OCI-M1 (cell line): ENCODE results near the gene RASGRP1.

Experiments used
- DNase-seq: peaks from one replicate; lab custom pipeline; 2025; lab: John Stamatoyannopoulos, UW

Gene RASGRP1

DNA sequence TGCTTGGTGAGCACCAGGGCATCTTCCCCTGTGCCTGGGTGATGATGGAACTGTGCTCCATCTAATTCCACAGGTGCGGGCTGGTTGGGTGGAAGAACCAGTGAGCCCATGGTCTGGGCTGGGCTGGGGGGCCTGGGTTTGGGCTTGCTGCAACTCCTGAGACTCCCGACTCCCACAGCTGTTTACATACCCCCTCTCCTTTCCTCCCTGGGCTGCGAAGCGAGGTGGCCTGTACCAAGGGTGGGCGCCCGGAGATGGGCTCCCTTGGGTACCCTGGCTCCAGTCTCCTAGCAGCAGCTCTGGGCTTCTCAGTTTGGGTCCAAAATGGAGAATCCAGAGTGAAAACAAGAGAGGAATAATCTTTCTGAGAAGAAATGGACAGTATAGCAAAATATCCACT is 105.1 kb downstream of the RASGRP1 start:
- DNase-seq = no peak

DNA sequence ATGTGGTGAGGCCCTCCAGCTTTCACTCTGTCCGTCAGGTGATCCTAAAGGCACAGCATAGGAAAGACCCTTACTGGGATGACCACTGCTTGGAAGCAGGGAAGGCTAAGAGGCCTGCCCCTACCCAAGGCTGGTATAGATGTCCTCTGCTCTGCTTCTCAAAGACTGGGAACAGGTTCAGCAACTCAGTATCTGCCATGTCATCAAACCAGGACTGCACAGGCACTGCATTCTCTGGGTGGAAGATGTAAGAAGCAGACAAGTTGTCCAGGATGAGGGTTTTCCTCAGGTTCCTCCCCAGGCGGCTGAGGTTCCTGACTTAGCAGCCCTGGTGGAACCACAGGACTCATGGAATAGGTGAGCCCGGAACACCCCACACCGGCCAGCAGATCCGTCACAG is 106.0 kb downstream of the RASGRP1 start:
- DNase-seq = no peak

DNA sequence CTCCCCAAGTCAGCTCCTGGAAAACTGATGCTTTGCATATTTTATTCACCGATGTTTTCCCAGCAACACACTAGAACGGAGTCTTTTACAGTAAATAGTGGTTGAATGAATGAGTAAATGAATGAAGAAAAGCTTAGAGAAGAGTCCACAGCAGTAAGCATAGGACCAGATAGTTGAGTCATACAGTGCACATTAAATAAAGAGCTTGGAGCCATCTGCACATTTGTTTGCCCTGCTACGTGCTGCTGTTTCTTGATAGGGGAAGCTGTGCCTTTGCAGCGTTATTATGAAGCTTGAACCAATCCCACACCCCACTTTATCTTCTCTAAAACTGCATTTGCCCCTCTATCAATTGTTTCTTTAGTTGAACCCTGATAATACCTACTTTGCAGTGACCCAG is 109.5 kb downstream of the RASGRP1 start:
- DNase-seq = peak; percentile 17

DNA sequence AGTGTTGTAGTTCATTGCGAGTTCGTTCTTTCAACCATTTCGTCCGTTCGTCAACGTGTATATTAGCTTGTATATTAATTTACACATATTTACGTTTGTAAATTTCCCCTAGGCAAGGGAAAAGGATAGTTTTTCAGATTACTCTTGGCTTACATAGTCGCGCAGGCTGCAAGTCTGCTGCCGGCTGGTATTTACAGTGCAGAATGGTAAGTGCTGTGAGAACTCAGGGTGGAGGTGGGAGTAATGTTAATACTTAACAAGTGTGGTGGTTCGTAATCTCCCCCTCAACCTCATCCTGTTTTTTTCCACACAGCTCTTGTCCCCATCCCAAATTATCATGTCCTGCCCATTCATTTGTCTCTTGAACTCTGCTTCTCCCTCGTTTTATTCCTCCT is 109.9 kb downstream of the RASGRP1 start:
- DNase-seq = no peak

DNA sequence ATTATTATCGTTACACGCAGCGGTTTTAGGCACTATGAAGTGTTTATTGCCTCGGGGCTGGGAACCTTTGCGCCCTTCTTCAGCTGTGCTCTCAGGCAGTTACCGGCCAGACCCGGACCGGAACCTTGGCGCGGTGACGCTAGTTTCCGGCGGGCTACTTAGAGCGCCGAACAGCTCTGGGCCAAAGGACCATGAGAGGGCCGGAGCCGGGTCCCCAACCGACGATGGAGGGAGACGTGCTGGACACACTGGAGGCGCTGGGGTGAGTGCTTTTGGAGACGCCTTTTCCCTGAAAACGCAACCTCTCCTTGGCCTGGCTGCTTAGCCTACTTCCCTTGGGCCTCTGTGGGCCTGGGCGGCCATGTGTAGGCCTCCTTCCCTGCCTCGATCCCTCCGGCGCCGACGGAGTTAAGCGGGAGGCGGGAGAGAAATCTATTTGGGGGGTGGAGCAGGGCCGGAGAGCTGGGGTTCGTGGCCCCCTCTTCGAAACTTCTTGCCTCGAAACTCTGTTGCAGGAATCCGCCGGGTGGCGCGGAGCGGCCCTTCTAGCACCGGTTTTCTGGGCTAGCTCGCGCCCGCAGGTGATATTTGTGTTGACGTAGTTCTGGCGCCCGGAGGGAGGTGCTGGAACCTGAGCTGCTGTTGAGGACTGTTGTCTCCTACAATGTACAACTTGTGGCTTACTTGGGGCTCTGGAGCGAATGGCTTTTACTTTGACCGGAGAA is 110.5 kb downstream of the RASGRP1 start, which contains the start of gene FAM98B:
Gene FAM98B (plus strand): TSS at position 157 of the 725 bp plus-strand sequence. CDS start 35 bp downstream, at position 192.
- DNase-seq = peak; percentile 95

DNA sequence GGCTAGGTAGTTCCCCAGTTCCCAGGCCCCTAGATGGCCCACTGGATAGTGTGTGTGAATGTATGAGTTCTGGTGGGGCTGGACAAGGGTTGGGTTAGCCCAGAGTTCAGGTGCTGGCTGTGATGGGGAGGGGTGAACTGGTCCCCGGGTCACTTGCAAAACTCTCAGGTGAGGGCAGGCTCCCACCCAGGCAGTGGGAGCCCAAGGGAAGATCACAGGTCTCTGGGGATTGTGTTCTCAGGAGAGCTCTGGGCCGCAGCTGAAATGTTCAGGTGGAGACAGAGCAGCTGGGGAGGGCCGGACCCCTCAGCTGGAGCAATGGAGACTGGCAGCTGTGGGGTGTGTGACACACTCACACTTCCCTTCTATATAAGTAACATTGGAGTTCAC is 123.5 kb downstream of the RASGRP1 start:
- DNase-seq = no peak

DNA sequence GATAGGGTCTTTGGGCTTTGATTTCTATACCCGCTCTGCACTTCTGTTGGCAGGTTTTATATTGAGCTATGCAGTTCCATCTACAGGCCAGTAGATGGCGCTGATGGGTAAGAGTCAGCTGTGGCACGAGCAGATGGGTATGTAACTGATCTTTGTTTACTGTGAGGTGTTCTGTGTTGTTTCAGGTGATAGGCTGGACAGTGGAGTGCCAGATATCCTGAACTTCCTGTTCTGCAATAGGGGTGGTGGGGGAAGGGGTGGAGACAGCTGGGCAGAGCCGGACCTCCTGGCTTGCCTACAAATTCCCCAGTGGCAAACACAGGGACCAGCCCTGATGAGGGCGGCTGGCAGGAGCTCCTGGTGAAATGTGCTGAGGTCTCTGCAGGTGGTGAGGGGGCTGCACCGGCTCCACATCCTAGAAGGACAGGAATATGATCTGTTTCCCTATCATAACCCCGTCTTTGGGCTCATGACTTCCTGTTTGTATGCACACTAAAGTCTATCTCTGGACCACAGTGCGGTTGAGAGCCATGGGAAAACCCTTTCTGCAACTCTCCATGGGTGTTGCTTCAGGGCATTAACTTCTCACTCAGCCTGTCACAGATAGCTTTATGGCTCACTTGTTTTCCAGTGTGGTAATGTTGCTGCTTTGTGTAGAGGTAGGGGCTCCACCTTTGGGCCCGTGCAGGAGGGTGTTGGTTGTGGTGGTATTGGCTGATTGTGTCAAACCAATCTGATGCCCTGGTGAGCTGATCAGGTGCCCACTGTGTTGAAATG is 124.1 kb downstream of the RASGRP1 start:
- DNase-seq = peak; percentile 64
